Fibroblast of lung (primary cell): ENCODE measurements around the gene HHIPL1.

Experiments
- EZH2 ChIP-seq: IDR thresholded peaks from 2 replicates; pipeline ENCODE4 v1.5.1; 2012; ENCODE audit warnings: low read length, control low read depth, mild to moderate bottlenecking; ENCODE audit errors: missing control alignments
- TF ChIP-seq, protein P1 (sequence below), 2 donors: IDR thresholded peaks in 1 of 2; conservative IDR thresholded peaks in 1 of 2; 1 replicate in 1 of 2; 2 replicates in 1 of 2; pipeline ENCODE4 v1.5.1; 2011 to 2012; ENCODE audit warnings: low read length in 2 of 2, control low read depth in 1 of 2, inconsistent platforms in 1 of 2, low read depth in 1 of 2, mild to moderate bottlenecking in 1 of 2

DNA sequence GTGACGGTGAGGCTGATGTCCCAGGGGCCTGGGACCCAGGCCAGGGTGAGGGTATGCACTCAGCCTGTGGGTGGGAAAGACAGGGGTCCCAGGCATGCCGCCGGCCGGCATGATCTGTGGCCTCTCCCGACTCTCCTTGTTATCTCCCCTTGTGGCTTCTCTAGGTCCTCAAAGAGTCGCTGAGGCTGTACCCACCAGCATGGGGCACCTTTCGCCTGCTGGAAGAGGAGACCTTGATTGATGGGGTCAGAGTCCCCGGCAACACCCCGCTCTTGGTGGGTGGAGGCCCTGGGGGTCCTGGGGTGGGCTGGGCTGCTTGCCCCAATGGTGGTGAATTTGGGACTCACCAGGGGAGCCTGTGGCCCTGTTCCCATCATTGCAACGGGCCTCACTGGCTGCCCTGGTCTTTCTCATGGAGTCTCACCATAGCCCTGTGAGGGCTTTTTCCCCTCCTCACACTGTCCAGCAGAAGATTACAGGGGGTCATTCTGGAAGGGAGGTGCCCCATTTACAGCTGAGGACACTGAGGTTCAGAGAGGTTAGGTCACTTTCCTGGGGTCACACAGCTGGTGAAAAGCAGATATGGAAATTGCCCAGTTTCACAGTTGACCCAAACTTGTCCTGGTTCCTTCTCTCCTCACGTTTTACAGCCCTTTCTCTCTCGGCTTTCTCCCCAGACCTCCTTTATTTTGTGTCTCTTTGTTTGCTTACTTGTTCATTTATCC is 77.0 kb downstream of the HHIPL1 start:
- no peak for TF ChIP-seq EZH2
- TF ChIP-seq, protein P1, sequence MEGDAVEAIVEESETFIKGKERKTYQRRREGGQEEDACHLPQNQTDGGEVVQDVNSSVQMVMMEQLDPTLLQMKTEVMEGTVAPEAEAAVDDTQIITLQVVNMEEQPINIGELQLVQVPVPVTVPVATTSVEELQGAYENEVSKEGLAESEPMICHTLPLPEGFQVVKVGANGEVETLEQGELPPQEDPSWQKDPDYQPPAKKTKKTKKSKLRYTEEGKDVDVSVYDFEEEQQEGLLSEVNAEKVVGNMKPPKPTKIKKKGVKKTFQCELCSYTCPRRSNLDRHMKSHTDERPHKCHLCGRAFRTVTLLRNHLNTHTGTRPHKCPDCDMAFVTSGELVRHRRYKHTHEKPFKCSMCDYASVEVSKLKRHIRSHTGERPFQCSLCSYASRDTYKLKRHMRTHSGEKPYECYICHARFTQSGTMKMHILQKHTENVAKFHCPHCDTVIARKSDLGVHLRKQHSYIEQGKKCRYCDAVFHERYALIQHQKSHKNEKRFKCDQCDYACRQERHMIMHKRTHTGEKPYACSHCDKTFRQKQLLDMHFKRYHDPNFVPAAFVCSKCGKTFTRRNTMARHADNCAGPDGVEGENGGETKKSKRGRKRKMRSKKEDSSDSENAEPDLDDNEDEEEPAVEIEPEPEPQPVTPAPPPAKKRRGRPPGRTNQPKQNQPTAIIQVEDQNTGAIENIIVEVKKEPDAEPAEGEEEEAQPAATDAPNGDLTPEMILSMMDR (conservative IDR thresholded peaks at IDR 0.05 in 1 of 2, IDR thresholded peaks at IDR 0.05 in 1 of 2; ENCODE audit: low read depth in 1 of 2, low read length in 2 of 2): no peak
